GM12865 (cell line): ENCODE results near the gene SEPTIN5.

Experiments used
- DNase-seq: peaks from one replicate; pipeline ENCODE4 v3.0.0; 2010; ENCODE audit warnings: low read depth
- H3K4me3 ChIP-seq: 2 replicates; pipeline ENCODE4 v1.5.1; 2011; ENCODE audit warnings: mild to moderate bottlenecking, low read depth, low read length, control low read depth
- CTCF ChIP-seq: IDR thresholded peaks from 2 replicates; pipeline ENCODE4 v1.5.1; 2011; ENCODE audit warnings: low read length, control low read depth, low read depth, inconsistent platforms; ENCODE audit not compliant: insufficient read depth; ENCODE audit errors: missing control alignments

The SEPTIN5 gene

GRCh38 chr22:19727310-19728150, 13.2 kb downstream of the SEPTIN5 start:
- no peak overlapping the region for H3K4me3 ChIP-seq
- no peak for DNase-seq
- TF ChIP-seq CTCF: no peak

- no peak for DNase-seq
- TF ChIP-seq CTCF: no peak
- no peak overlapping the region for H3K4me3 ChIP-seq
Observed at GRCh38 chr22:19728271-19728670, 14.0 kb downstream of the SEPTIN5 start.

GRCh38 chr22:19728836-19729235, 14.5 kb downstream of the SEPTIN5 start:
- no peak for DNase-seq
- H3K4me3 ChIP-seq: no peak overlapping the region
- no peak for TF ChIP-seq CTCF

- no peak overlapping the region for H3K4me3 ChIP-seq
- TF ChIP-seq CTCF: no peak
- no peak for DNase-seq
Observed at GRCh38 chr22:19729507-19729906, 15.2 kb downstream of the SEPTIN5 start.

- no peak for TF ChIP-seq CTCF
- DNase-seq: no peak
- H3K4me3 ChIP-seq: no peak overlapping the region
Observed at GRCh38 chr22:19730198-19730597, 15.9 kb downstream of the SEPTIN5 start.

- TF ChIP-seq CTCF: peak; percentile 94
- H3K4me3 ChIP-seq: no peak overlapping the region; the same call in 1 of the 2 replicates
- peak; percentile 79 for DNase-seq
Observed at GRCh38 chr22:19730655-19731360, 16.5 kb downstream of the SEPTIN5 start.
